Kidney tubule cell (primary cell): ENCODE data around the gene NMNAT2.
"Not testable (repeated sequence)": the region's sequence is repeated elsewhere in the genome, so short reads cannot be mapped to it uniquely, and the experiment has no call there.

Source experiments
- DNase-seq: peaks from one replicate; pipeline ENCODE4 v3.0.0-alpha.2; 2018; ENCODE audit warnings: low spot score

NMNAT2 gene

DNA sequence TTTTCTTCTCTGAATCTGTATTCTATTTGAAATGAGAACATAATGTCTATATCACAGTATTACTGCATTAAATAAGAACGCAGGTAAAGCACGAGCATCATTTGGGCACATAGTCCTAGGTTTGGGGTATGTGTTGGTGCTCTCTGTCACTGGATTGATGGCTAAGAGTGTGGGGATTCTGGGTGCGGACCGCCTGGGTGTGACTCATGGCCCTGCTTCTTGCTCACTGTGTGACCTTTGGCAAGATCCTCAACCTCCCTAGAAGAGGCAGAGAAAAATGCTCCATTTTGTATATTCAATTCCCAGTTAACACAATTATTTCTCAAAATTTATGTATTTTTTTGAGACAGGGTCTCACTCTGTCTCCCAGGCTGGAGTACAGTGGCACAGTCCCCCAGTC lies 132.4 kb downstream of the NMNAT2 start:
- no peak for DNase-seq

DNA sequence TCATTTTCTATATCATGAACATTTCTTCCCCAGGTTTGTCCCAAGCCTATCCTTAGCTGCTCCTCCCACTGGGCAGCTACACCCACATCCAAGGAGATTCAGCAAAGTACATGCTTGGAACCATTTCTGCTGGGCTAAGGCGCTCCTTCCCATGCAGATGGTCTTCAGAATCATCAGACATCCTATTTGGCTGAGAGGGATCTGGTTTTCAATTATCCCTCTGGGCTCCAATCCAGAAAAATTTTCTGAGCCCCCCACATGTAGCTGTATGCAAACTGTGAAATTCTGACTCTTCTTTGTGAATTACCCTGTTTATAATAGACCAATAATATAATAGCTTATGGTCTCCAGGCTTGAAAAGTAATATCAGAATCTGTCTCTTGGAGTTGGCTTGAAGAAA lies 132.9 kb downstream of the NMNAT2 start:
- no peak for DNase-seq

DNA sequence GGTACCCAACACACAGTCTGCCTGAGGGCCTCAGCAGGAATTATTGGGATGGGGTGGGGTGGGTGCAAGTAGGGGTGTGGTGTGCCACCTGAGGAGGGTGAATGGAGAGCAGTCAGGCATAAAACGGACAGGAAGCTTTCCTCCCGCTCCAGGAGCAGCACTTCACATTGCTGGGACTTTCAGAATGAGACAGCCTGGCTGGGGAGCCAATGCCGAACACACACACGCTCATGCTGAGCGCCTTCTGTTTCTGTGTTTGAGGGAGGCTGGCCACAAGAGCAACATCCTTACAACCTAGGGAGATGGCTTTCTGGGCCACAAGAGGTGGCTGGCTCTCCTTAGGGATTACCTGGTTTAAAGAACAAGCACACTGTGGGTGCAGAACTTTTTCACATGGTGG lies 134.1 kb downstream of the NMNAT2 start:
- no peak for DNase-seq

DNA sequence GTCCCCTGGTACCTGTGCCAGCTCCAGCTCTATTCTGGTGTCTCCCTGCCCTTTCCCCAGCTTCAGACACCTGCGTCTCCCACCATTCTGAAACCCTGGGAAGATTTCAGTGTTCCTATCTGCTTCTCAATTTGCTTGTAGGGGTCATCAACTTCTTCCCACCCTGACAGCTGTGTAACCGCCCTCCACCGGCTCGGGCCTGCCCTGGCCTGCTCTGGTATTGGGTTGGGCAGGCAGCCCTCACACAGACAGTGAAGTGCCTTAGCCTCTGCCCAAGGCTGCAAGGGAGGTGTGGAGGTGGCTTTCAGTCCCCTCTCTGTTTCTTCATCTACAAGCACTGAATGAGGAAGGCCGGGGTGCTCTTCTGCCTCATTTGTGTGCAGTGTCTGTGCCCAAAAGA lies 134.9 kb downstream of the NMNAT2 start:
- no peak for DNase-seq

DNA sequence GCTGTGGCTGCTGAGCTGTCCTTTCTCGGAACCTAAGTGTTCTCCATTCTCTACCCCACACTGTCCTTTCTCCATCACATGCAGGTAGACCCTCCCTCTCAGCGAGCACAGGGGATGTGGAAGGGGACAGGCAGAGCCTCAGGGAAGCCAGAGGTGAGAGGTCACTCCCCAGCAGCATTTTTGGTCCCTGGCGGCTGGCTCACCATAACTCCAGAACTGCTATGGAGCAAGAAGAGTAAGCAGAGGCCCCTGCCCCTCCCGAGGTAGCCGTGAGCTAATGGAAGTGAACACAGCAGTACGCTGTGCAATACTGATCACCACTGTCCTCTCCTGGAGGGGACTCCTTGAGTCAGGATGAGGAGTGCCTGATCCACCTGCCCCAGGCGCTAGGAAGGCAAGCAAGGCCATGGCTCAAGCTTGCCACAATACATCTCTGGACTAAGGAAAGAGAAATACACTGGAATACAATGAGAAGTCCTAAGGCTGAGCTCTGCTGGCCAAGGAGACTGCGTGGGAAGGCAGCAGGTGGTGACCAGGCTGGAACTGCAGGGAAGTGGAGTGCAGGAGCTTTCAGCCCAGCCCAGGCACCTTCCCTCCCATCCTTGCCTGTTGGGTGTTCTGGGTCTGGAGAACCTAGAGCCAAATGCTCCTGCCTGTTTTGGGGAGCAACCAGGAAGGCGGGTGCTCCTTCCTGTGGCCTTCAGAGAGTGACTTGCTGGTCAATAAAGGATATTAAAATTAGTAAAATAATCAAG lies 135.9 kb downstream of the NMNAT2 start:
- no peak for DNase-seq

DNA sequence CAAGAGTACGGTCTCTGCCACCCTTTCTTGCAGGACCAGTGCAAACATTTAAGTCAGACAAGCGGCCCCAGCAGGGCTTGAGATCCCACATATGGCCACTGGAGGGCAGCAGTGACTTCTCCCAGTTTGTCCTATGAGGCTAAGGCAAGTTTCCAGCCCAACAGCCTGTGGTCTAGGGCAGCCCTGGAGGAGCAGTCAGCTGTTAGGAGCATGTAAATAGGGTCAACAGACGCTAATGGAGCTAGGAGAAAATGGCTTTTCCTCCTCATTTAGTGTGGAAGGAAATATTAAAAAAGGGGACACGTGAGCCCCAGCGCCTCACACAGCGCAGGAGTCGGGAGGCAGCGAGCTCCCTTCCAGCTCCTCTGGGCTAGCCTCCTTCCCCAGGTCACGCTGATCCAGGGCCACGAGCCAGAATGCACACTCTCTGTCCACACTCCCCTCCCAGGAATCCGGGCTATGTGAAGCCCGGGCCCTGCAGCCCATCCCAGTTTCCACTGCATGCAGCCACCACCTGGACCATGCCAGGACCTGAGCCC lies 136.6 kb downstream of the NMNAT2 start:
- DNase-seq: peak; percentile 88

DNA sequence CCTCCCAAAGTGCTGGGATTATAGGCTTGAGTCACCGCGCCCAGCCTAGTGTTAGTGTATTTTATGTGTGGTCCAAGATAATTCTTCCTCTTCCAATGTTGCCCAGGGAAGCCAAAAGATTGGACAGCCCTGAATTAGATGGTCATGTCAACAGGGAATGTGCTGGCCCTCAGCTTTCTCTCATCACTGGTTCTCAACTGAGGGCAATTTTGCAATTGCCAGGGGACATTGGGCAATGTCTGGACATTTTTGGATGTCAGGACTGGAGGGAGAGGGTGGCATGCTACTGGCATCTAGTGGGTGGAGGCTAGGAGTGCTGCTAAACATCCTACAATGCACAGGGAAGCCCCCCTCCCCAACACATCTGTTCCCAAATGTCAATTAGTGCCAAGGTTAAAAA lies 137.1 kb downstream of the NMNAT2 start:
- DNase-seq: no peak

DNA sequence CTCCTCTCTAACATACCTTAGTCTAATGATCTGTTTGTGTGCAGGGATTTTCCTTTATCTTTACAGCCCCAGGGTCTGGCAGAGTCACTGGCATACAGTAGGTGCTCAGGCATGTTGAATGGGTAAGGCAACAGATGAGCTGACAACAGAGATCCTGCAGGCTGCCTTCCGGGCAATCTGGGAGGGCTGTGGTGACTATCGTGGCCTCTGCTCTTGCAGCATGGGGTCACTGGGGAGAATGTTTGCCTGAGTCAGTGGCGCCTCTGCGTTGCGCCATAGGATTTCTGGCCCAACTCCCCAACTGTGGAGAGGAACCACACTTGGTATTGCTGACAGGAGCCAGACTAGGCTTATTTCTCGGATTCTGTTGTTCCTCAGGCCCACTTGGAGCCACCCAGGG lies 138.3 kb downstream of the NMNAT2 start:
- DNase-seq: no peak

DNA sequence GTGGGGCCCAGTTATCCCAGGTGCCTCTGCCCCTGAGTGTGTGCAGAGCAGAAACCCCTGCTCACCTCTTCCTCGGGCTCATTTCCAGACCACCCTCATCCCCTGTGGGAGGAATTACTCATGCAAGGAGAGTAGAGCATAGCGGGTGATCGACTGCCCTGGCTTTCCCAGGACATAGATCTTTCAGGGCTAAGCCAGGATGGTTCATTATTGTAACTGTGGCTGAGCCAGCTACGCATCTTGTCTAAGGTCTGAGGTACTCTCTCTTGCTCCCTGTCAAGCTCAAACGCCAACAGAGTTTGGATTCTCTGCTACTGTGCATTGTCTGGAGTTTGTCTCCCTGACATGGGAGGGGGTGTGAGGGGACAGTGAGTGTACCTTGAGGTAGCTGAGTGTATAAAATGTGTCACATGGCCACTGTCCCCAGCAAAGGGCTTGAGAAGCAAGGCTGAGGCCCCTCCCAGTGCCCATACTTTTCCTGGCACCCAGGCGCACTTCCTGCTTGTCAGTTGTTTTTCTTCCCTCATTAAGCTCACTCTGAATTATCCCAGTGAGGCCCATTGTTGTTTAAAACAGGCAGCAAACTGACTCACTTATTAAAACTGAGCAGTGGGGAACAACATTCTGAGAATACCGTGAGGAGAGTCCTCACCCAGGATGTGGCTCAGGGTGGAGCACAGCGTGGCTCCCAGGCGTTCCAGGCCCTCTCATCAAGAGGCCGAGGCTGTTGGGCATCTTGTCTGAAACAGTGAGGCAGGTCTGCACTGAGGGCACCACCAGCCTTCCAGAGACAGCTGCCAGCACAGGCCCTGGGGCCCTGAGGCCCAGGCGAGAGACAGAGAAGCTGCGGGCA lies 139.2 kb downstream of the NMNAT2 start:
- peak; percentile 77 for DNase-seq

DNA sequence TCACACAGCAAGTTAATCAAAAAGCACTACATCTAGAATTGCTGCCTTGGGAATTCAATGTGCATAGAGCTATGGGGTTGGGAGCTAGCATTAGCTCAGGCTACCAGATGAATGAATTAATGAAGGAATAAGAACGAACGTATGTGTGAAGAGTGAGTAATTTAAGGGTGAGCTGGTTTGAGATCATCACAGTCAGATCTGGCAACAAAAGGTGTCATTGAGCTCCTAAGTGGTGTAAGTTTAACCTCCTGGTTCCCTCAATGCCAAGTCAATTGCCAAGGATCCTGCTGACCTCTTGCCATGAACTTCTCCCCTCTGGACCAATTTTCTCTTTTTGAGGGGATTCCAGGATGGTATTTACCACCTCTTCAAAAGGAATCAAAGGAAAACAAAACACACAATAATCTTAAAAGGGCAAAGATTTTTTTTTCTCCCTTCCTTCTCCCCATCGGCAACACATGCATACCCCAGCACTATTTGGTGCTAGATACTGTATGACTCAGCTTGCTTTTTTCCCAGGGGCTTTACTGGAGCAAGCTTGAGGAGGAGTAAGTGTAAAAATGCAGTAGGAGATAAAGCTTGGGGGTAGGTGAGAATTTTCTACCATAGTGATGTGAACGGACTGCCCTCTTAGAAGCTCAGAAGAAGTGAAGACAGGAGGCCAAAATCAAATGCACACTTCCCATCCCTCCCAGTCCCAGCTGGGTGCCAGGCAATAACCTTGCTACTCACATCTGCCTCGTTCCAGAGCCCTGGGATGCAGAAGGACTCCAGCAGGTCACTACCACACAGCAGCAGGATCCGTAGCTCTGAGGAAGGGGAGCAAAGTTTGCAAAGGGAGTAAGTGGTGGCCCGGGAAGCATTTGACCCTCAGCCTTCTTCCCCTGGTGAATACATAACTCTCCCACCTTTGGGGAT lies 140.1 kb downstream of the NMNAT2 start:
- DNase-seq: peak; percentile 46

DNA sequence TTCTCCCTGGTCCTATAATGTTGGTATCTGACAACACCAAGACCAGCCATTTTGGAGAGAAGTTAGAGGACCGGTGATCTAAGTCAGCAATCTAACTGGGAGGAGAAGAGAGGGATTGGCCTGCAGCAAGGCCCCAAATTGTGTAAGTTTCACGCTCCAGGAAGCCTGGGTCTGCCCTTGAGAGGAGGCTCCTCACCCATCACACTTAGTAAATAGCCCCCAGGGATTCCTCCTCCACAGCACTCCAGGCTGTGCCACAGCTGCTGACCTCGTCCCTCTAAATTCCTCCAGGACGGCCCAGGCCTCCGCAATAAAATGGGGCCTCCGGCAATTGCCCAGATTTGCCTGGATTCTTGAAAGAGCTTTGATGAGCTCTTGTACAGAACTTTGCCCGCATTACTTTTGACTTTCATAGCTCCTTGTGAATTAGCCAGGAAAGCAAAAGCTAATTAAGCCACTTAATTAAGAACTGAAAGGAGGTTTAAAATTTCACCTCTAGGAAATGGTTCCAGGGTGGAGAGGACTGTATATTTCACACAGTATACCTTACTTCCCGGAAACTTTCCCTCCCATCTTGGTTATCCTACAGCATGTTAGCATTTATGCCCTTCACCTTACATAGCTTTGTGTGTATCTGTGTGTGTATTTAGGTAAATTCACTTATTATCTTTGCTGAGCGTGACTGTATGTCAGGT lies 141.6 kb downstream of the NMNAT2 start:
- DNase-seq: no peak

DNA sequence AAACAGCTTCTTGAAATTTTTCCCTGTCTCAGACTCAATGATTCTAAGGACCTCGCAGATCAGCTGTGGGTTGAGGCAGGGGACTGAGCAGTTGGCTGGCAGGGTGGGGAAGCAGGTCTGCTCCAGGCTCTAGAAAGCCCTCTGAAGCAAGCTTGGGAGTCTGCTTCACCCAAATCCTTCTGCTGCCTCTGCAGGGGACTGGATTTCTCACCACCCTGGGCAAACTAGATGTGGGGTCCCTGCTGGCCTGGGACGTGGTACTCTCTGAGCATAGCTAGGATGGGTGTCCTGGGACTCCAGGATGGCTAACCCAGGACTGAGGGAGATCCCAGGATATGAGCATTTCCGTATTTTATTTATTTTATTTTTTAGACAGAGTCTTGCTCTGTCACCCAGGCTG lies 142.9 kb downstream of the NMNAT2 start:
- no peak for DNase-seq

DNA sequence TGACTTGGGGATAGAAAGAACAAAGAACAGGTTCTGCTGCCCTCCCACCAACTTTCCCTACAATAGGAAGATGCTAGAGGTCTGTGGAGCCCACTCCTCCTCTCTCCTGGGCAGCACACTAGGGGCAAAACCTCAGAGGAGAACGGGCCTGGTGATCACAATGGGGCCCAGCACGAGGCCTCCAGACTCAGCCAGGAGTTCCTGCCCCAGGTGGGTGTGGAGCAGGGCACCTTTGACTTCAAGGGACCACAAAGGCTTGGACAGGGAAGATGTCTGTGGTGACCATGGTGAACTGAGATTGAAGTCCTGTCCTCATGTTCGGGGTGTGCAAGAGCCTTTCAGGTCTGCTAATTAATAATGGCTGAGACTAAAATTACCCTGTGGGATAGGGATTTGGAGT lies 143.3 kb downstream of the NMNAT2 start:
- DNase-seq: no peak

DNA sequence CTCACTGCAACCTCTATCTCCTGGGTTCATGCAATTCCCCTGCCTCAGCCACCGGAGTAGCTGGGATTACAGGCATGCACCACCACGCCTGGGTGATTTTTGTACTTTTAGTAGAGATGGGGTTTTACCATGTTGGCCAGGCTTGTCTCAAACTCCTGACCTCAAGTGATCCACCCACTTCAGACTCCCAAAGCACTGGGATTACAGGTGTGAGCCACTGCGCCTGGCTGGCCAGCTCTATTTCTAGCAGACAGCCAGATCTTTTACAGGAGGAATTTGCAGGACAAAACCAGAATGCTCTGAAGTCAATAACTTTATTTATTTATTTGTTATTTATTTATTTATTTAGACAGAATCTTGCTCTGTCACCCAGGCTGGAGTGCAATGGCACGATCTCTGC lies 144.2 kb downstream of the NMNAT2 start:
- not testable (repeated sequence) for DNase-seq

DNA sequence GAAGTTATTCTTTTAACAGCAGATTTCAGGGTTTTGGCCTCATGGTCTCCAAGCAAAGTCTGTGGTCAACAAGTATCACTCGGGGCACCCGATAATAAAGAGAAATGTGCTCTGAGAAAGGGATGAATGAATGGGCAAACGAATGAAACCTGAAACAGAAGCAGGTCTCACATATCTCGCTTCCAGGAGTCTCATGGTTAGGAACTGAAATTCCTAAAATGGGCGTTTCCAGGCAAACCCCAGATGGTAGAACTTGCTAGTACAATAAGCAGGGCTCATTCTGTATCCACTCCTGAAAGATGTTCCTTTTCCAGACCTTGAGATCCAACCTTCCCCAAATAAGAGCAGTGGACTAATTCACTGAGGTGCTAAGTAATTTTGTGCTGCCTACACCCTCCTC lies 144.9 kb downstream of the NMNAT2 start:
- DNase-seq: no peak

DNA sequence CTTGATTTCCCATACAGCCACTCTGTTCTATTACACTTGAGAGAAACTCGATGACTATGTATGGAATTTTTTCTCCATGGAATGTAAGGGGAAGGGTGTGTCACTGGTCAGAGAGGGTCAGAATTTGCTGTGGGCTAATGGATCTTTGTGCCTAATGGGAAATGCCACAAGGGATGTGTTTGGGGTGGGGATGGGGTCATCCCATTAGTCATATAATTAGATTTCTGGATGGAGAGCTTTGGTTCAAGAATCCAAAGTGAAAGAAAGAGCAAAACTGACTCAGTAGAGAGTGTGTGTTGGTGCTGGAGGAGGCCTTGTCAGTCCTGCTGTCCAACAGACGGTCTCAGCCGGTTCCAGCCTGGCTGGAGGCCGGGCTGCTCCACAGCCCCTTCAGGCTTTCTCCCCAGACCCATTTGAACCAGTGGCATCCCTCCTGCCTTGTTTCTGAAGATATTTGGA lies 145.8 kb downstream of the NMNAT2 start:
- DNase-seq: peak; percentile 81

DNA sequence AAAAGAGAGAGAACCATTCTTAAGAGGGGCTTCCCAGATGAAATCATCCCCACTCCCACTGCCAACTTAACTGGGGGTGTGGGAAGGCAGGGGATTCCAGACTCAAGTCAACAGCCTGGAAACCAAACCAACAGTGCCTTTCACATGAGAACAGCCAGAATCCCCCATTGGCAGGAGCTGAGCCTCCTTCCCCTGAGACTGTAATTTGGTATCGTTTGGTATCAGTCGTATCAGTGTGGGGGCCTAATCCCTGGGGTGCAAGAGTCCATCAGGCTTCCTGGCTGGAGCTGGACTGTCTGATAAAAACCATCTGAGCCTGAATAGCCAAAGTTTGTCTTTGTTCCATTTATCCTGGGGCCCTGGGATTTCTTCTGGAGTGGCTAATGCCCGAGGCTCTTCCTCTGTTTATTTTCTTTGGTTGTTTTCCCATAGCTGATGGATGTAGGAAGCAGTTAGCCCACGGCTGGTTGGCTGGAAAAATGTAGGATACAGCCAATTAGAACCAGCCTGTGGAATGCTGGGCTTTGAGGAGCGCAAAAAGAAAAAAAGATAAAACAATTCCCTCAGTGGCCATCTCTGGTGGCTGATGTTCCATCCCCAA lies 147.5 kb downstream of the NMNAT2 start:
- DNase-seq: peak; percentile 39

DNA sequence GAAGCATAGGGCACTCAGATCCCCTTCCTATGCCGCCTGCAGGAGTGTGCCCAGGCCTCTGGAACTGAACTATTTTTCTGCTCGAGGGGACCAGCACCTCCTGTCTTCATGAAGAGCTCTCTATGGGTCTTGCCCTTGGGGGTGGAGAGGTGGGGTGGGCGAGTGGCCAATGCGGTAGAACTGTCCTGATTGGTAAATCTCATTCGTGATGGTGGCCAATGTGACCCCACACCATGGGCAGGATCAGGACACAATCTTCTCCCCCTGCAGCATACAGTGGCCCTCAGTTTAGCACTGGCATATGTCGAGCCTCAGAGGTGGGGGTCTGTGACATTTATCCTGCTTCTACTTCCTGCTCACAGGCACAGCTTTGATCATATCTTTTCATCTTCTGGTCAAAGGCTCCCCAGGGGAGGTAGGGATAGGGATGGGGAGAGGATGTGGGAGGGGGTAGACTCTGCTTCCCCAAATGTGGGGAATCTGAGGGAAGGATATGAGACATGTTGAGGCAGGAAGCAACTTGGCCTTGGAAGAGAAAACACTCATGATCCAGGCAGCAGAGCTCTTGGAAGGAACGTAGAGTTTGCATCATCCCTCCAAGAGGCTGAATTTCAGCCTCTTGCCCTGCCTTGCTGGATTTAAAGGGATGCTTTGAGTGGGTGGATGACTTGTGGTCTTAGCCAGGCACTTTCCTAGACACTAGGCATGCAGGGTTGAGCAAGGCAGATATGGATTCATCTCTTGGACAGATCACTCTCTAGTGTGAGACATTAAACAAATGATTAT lies 150.3 kb downstream of the NMNAT2 start:
- DNase-seq: peak; percentile 41

DNA sequence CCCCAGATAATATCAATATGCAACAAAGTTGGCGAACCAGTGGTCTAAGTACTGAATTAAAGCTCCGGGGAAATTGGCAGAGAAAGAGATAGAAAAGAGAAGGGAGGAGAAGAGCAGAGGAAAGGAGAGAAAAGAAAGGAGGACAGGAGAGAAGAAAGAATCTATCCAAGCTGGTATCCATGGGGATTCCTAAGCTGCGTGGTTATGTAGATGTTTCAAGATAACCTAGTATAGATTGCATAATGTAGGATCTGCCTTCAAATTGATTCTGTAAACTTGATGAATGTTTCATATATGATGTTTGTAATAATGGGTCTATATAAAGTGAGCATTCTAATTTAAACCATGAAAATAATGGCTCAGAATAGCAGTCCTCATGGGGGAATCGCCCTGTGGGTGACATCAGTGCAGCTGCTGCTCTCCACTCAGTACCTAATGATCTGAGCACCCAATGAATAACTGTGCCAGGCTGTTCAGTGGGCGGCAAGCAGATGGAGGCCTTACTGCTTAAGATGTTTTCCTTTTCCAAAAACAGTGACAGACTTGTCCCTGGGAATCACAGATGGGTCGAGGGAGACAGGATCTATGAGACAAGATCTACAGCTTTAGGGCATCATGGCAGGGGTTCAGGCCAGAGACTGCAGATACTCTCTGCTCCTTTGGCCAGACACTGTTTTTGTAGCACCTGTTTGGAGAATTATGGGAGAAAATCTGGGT lies 154.1 kb downstream of the NMNAT2 start:
- no peak for DNase-seq
